Neuronal stem cell (in vitro differentiated cells): ENCODE measurements around the gene MYO1E.

Experiments used
- DNase-seq: peaks from one replicate; pipeline ENCODE4 v3.0.0-alpha.2; 2013; ENCODE audit warnings: low spot score
- H2AFZ ChIP-seq: one replicate; pipeline ENCODE4 v1.6.1; 2013; ENCODE audit warnings: mild to moderate bottlenecking, low read length, inconsistent platforms
- H2AK5ac ChIP-seq: 2 replicates; pipeline ENCODE4 v1.6.1; 2013; ENCODE audit warnings: low read depth, mild to moderate bottlenecking, inconsistent platforms, low read length, moderate library complexity, mixed read lengths
- H2BK120ac ChIP-seq: 2 replicates; pipeline ENCODE4 v1.6.1; 2013; ENCODE audit warnings: low read depth, mild to moderate bottlenecking, inconsistent platforms, low read length, moderate library complexity, mixed read lengths
- H2BK12ac ChIP-seq: one replicate; pipeline ENCODE4 v1.6.1; 2013; ENCODE audit warnings: low read length, inconsistent platforms
- H2BK15ac ChIP-seq: 2 replicates; pipeline ENCODE4 v1.6.1; 2013; ENCODE audit warnings: mild to moderate bottlenecking, low read length, inconsistent platforms, mixed read lengths
- H2BK5ac ChIP-seq: one replicate; pipeline ENCODE4 v1.6.1; 2013; ENCODE audit warnings: inconsistent platforms, mild to moderate bottlenecking, low read length, moderate library complexity
- H3K14ac ChIP-seq: one replicate; pipeline ENCODE4 v1.6.1; 2013; ENCODE audit warnings: low read length, inconsistent platforms
- H3K18ac ChIP-seq: 2 replicates; pipeline ENCODE4 v1.6.1; 2013; ENCODE audit warnings: low read length, inconsistent platforms
- H3K23ac ChIP-seq: 2 replicates; pipeline ENCODE4 v1.6.1; 2013; ENCODE audit warnings: low read depth, mild to moderate bottlenecking, mixed read lengths, low read length, inconsistent platforms; ENCODE audit not compliant: poor library complexity
- H3K27ac ChIP-seq: replicated peaks from 3 replicates; pipeline ENCODE4 v1.5.1; 2013; ENCODE audit warnings: low read length, inconsistent platforms
- H3K27me3 ChIP-seq, 3 experiments: 2 replicates each; pipeline ENCODE4 v1.6.1; 2013; ENCODE audit warnings: low read length in 3 of 3, mild to moderate bottlenecking in 2 of 3, inconsistent platforms in 1 of 3, low read depth in 1 of 3, mixed read lengths in 1 of 3, moderate library complexity in 1 of 3; ENCODE audit not compliant: control insufficient read depth in 3 of 3, insufficient read depth in 3 of 3
- H3K36me3 ChIP-seq, 2 donors: replicated peaks in 1 of 2; 2 replicates each; pipeline ENCODE4 v1.6.1; 2013; ENCODE audit warnings: low read length in 2 of 2; ENCODE audit not compliant: control insufficient read depth in 2 of 2, insufficient read depth in 2 of 2
- H3K4ac ChIP-seq: 2 replicates; pipeline ENCODE4 v1.6.1; 2013; ENCODE audit warnings: inconsistent platforms, mild to moderate bottlenecking, low read length, moderate library complexity
- H3K4me1 ChIP-seq, 2 donors: 1 replicate in 1 of 2; 2 replicates in 1 of 2; pipeline ENCODE4 v1.6.1; 2013; ENCODE audit warnings: low read length in 2 of 2, low read depth in 1 of 2; ENCODE audit not compliant: control insufficient read depth in 2 of 2, insufficient read depth in 1 of 2
- H3K4me2 ChIP-seq: one replicate; pipeline ENCODE4 v1.6.1; 2013; ENCODE audit warnings: mild to moderate bottlenecking, low read length, inconsistent platforms; ENCODE audit not compliant: insufficient read depth, poor library complexity, severe bottlenecking
- H3K4me3 ChIP-seq, 2 donors: 2 replicates each; pipeline ENCODE4 v1.5.1; 2013; ENCODE audit warnings: low read length in 2 of 2, mild to moderate bottlenecking in 2 of 2, inconsistent platforms in 1 of 2, moderate library complexity in 1 of 2
- H3K79me1 ChIP-seq: one replicate; pipeline ENCODE4 v1.6.1; 2013; ENCODE audit warnings: low read depth, mild to moderate bottlenecking, inconsistent platforms, low read length, moderate library complexity
- H3K9ac ChIP-seq: one replicate; pipeline ENCODE4 v1.6.1; 2013; ENCODE audit warnings: mild to moderate bottlenecking, low read depth, low read length, inconsistent platforms; ENCODE audit not compliant: poor library complexity
- H3K9me3 ChIP-seq, 2 donors: replicated peaks in 1 of 2; 2 replicates each; pipeline versions ENCODE3 to v1.6.1; 2013; ENCODE audit warnings: low read length in 2 of 2, mild to moderate bottlenecking in 2 of 2, inconsistent platforms in 1 of 2, low read depth in 1 of 2, mixed read lengths in 1 of 2, moderate library complexity in 1 of 2; ENCODE audit not compliant: control insufficient read depth in 2 of 2, insufficient read depth in 1 of 2
- H4K8ac ChIP-seq: one replicate; pipeline ENCODE4 v1.6.1; 2013; ENCODE audit warnings: low read depth, mild to moderate bottlenecking, inconsistent platforms, low read length, moderate library complexity
- H4K91ac ChIP-seq: one replicate; pipeline ENCODE4 v1.6.1; 2013; ENCODE audit warnings: low read length, low read depth, mild to moderate bottlenecking, inconsistent platforms; ENCODE audit not compliant: poor library complexity
- WGBS, 2 donors: extraction: QIAGEN DNeasy Blood & Tissue Kit; methylation state at CpG; one replicate each; pipeline ENCODE4 v1.1.7; 2013; ENCODE audit warnings: missing lambda C conversion rate in 2 of 2, mixed read lengths in 1 of 2; ENCODE audit not compliant: insufficient read length in 2 of 2, insufficient replicate concordance in 1 of 2; ENCODE audit errors: extremely low coverage in 2 of 2; 5-methylcytosine and 5-hydroxymethylcytosine counted together

The MYO1E gene

DNA sequence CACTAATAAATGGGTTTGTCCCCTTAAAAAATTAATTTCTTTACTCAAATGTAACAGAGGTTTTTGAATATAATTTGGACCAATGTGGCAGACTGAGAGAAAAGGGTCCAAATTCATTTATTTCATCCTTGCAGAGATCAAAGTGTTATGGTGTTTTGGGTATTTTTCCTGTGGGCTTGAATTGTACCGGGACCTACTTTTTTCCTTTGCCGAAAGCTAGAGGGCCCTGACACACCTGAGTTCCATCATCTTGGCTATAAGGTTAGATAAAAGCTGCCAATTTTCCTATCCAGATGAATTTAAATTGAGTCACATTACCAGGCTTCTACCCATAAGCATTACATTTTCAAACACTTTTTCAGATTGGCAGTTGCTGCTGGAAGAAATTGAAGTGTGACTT is 266.8 kb downstream of the MYO1E start:
- Histone ChIP-seq H3K9me3 (no peaks in the 10 kb centered on the region), H3K9ac (no peak overlapping the region), H3K4me2 (peak overlapping the region; percentile 60), H3K23ac (no peak overlapping the region), H3K36me3 (peaks cover 12 to 40% of the 10 kb centered on the region in 2 donors), H3K18ac (no peak overlapping the region), H3K14ac (no peak overlapping the region), H3K79me1 (peaks cover 2% of the 10 kb centered on the region), H3K4me1 (no peaks in the 10 kb centered on the region), H2BK120ac (no peak overlapping the region), H2BK15ac (no peak overlapping the region), H2AK5ac (no peak overlapping the region), H3K4ac (no peak overlapping the region), H3K27ac (peak overlapping the region; percentile 89), H4K91ac (no peak overlapping the region), H2AFZ (peak overlapping the region; percentile 89), H3K4me3 (peak overlapping the region; percentile 68 to 94), H4K8ac (no peak overlapping the region), H3K27me3 (no peaks in the 10 kb centered on the region), H2BK5ac (no peak overlapping the region), H2BK12ac (no peak overlapping the region)
- no CpG with 5 or more reads among the region's 2 CpGs for WGBS, 2 donors
- DNase-seq, result no peak

DNA sequence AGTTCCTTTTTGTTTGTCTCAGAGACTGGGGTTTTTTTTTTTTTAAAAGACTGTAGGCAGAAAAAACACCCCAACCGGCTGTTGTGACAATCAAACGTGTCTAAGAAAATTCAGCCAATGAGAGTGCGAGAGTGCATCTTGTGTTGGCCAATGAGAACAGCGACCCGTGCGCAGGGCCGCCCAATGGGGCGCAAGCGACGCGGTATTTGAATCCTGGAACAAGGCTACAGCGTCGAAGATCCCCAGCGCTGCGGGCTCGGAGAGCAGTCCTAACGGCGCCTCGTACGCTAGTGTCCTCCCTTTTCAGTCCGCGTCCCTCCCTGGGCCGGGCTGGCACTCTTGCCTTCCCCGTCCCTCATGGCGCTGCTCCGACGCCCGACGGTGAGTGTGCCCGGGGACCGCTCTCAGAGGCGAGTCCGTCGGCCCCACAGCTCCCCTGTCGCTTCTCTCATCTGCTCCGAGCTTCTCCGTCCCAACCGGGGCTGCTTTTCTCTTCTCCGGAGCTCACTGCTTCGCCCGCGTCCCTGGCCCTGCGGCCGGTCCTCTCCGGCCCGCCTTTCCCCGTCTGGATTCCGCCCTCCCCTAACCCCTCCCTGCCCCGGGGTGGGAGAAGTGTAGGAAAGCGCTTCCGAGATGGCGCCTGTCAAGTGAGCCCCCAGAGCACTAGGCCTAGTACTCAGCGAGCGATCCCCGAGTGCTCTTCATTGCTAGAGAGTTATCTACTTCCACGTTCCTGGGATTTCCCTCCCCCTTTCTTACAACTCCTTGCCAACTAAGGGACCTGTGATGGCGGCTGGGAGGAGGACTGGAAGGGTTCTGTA is 267.5 kb downstream of the MYO1E start, which contains the start of gene CCNB2:
CCNB2 (plus strand) TSS at position 235 of the 821 bp plus-strand sequence; CDS start at position 358, 123 bp downstream.
- peak within 1 kb of the TSS; percentile 89 for H2AFZ ChIP-seq
- DNase-seq, result peak; percentile 90
- no peak within 1 kb of the TSS for H2BK12ac ChIP-seq
- H3K4me1 ChIP-seq, result no peaks in the 10 kb centered on the region
- peak within 1 kb of the TSS; percentile 92 for H3K9ac ChIP-seq
- H3K79me1 ChIP-seq, result peaks cover 2% of the 10 kb centered on the region
- H3K27me3 ChIP-seq, result no peaks in the 10 kb centered on the region
- no peaks in the 10 kb centered on the region for H3K9me3 ChIP-seq
- H4K8ac ChIP-seq, result no peak within 1 kb of the TSS
- H3K27ac ChIP-seq, result peak within 1 kb of the TSS; percentile 89
- no peak within 1 kb of the TSS for H2BK120ac ChIP-seq
- H4K91ac ChIP-seq, result no peak within 1 kb of the TSS
- H2BK5ac ChIP-seq, result peak within 1 kb of the TSS; percentile 33
- peak within 1 kb of the TSS; percentile 86 for H3K18ac ChIP-seq
- peak within 1 kb of the TSS; percentile 5 for H3K23ac ChIP-seq
- H2BK15ac ChIP-seq, result no peak within 1 kb of the TSS
- no peak within 1 kb of the TSS for H3K14ac ChIP-seq
- peaks cover 9 to 38% of the 10 kb centered on the region in 2 donors for H3K36me3 ChIP-seq
- H3K4me3 ChIP-seq, result peak within 1 kb of the TSS; percentile 68 to 94
- no CpG with 5 or more reads among the region's 57 CpGs for WGBS, 2 donors
- no peak within 1 kb of the TSS for H3K4ac ChIP-seq
- peak within 1 kb of the TSS; percentile 60 for H3K4me2 ChIP-seq
- peak within 1 kb of the TSS; percentile 30 for H2AK5ac ChIP-seq

DNA sequence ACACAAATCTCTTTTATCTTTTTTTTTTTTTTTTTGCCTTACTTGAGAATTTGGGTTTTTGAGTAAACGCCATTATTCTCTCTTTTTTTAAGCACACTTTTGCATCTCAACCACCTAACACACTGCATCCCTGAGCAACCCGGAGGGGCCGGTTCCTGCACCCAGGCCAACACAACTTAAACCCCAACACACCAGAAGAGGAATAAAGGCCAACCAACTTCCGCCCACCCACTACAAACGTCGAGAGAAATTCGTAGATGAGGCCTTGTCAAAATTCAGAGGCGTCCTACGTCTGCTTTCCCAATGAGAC is 268.1 kb downstream of the MYO1E start:
- no peak overlapping the region for H2BK5ac ChIP-seq
- H2BK12ac ChIP-seq, result no peak overlapping the region
- H3K27me3 ChIP-seq, result no peaks in the 10 kb centered on the region
- H3K9me3 ChIP-seq, result no peaks in the 10 kb centered on the region
- no peak overlapping the region for H3K23ac ChIP-seq
- peak overlapping the region; percentile 52 for H3K4me2 ChIP-seq
- H3K9ac ChIP-seq, result no peak overlapping the region
- no peak overlapping the region for H4K91ac ChIP-seq
- H3K4me3 ChIP-seq, result peak overlapping the region; percentile 68 to 70
- H3K36me3 ChIP-seq, result peaks cover 10 to 39% of the 10 kb centered on the region in 2 donors
- DNase-seq, result no peak
- H3K4ac ChIP-seq, result no peak overlapping the region
- H2AK5ac ChIP-seq, result no peak overlapping the region
- H3K79me1 ChIP-seq, result peaks cover 2% of the 10 kb centered on the region
- no peak overlapping the region for H2BK15ac ChIP-seq
- no peak overlapping the region for H2BK120ac ChIP-seq
- H3K18ac ChIP-seq, result no peak overlapping the region
- no peaks in the 10 kb centered on the region for H3K4me1 ChIP-seq
- H2AFZ ChIP-seq, result peak overlapping the region; percentile 89
- no peak overlapping the region for H4K8ac ChIP-seq
- no CpG with 5 or more reads among the region's 9 CpGs for WGBS, 2 donors
- no peak overlapping the region for H3K14ac ChIP-seq
- peak overlapping the region; percentile 74 for H3K27ac ChIP-seq

DNA sequence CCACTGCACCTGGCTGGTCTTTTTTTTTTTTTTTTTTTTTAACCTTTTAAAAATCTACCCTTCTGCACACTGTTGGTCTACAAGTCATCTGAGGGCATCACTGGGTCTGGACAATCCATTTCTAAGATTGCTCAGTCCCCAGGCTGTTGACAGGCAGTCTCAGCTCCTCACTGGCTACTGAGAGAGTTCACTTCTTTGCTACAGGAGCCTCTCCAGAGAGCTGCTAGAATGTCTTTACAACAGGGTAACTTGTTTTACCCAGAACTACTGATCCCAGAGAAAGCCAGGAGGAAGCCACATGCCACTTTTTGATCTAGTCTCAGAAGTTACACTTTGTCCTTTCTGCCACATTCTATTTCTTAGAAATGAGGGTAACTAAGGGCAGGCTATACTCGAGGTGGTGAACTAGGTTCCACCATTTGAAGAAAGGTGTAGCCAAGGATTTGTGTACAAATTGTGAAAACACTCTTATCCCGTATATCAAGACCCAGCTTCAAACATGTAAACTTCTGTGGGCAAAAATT is 273.4 kb downstream of the MYO1E start:
- H2AK5ac ChIP-seq, result no peak overlapping the region
- H3K23ac ChIP-seq, result no peak overlapping the region
- WGBS, 2 donors, result no CpG with 5 or more reads among the region's 2 CpGs
- H3K4me2 ChIP-seq, result no peak overlapping the region
- no peak overlapping the region for H3K14ac ChIP-seq
- H3K36me3 ChIP-seq, result peaks cover 4 to 55% of the 10 kb centered on the region in 2 donors
- no peak overlapping the region for H4K91ac ChIP-seq
- DNase-seq, result no peak
- no peak overlapping the region for H2AFZ ChIP-seq
- no peak overlapping the region for H3K4ac ChIP-seq
- H2BK120ac ChIP-seq, result no peak overlapping the region
- no peak overlapping the region for H3K9ac ChIP-seq
- H3K27me3 ChIP-seq, result no peaks in the 10 kb centered on the region
- H2BK12ac ChIP-seq, result no peak overlapping the region
- H2BK5ac ChIP-seq, result no peak overlapping the region
- no peaks in the 10 kb centered on the region for H3K79me1 ChIP-seq
- no peak overlapping the region for H3K18ac ChIP-seq
- H2BK15ac ChIP-seq, result no peak overlapping the region
- H3K4me1 ChIP-seq, result no peaks in the 10 kb centered on the region
- H3K9me3 ChIP-seq, result no peaks in the 10 kb centered on the region
- no peak overlapping the region for H3K27ac ChIP-seq
- no peak overlapping the region for H4K8ac ChIP-seq
- H3K4me3 ChIP-seq, result no peak overlapping the region
